ENCODE results near the gene CDC123. TPM values are rescaled to one million over a fixed set of nuclear protein-coding genes. Genes with fewer than 3 reads are reported as not detected.
"Not testable (repeated sequence)": the region's sequence is repeated elsewhere in the genome, so short reads cannot be mapped to it uniquely, and the experiment has no call there.

CDC123 gene
- total RNA-seq, 1 donor from 2014 or later: 67.0 TPM

GRCh38 chr10:12238821-12239220, 42.8 kb downstream of the CDC123 start:
- Mint-ChIP-seq H3K4me1 (ENCODE audit: low read depth) (peaks cover 40% of the 10 kb centered on the region), H3K27ac (ENCODE audit: unreplicated experiment) (no peak overlapping the region), H3K36me3 (ENCODE audit: low read depth) (peaks cover 20% of the 10 kb centered on the region), H3K9me3 (ENCODE audit: low read depth) (no peaks in the 10 kb centered on the region), H3K27me3 (ENCODE audit: low read depth) (no peaks in the 10 kb centered on the region), H3K4me3 (ENCODE audit: unreplicated experiment) (no peak overlapping the region)
- no peak for TF ChIP-seq CTCF (IDR thresholded peaks at IDR 0.05)
- DNase-seq (ENCODE audit: low spot score): no peak

GRCh38 chr10:12241810-12242529, 46.0 kb downstream of the CDC123 start:
- no peaks in the 10 kb centered on the region for H3K27me3 Mint-ChIP-seq (ENCODE audit: low read depth)
- H3K27ac Mint-ChIP-seq (ENCODE audit: unreplicated experiment): peak overlapping the region; percentile 83
- DNase-seq (ENCODE audit: low spot score): no peak
- no peak for TF ChIP-seq CTCF (IDR thresholded peaks at IDR 0.05)
- no peak overlapping the region for H3K4me3 Mint-ChIP-seq (ENCODE audit: unreplicated experiment)
- H3K36me3 Mint-ChIP-seq (ENCODE audit: low read depth): peaks cover 29% of the 10 kb centered on the region
- H3K9me3 Mint-ChIP-seq (ENCODE audit: low read depth): no peaks in the 10 kb centered on the region
- peaks cover 19% of the 10 kb centered on the region for H3K4me1 Mint-ChIP-seq (ENCODE audit: low read depth)

- H3K9me3 Mint-ChIP-seq (ENCODE audit: low read depth): no peaks in the 10 kb centered on the region
- peaks cover 14% of the 10 kb centered on the region for H3K4me1 Mint-ChIP-seq (ENCODE audit: low read depth)
- no peak overlapping the region for H3K27ac Mint-ChIP-seq (ENCODE audit: unreplicated experiment)
- no peaks in the 10 kb centered on the region for H3K27me3 Mint-ChIP-seq (ENCODE audit: low read depth)
- no peak for DNase-seq (ENCODE audit: low spot score)
- no peak overlapping the region for H3K4me3 Mint-ChIP-seq (ENCODE audit: unreplicated experiment)
- peaks cover 31% of the 10 kb centered on the region for H3K36me3 Mint-ChIP-seq (ENCODE audit: low read depth)
- TF ChIP-seq CTCF (IDR thresholded peaks at IDR 0.05): no peak
These were observed 48.1 kb downstream of the CDC123 start for GRCh38 chr10:12243864-12244620.

- H3K4me1 Mint-ChIP-seq (ENCODE audit: low read depth): no peaks in the 10 kb centered on the region
- H3K27me3 Mint-ChIP-seq (ENCODE audit: low read depth): no peaks in the 10 kb centered on the region
- peak; percentile 56 for DNase-seq (ENCODE audit: low spot score)
- TF ChIP-seq CTCF (IDR thresholded peaks at IDR 0.05): no peak
- no peak overlapping the region for H3K4me3 Mint-ChIP-seq (ENCODE audit: unreplicated experiment)
- H3K36me3 Mint-ChIP-seq (ENCODE audit: low read depth): peaks cover 23% of the 10 kb centered on the region
- no peak overlapping the region for H3K27ac Mint-ChIP-seq (ENCODE audit: unreplicated experiment)
- H3K9me3 Mint-ChIP-seq (ENCODE audit: low read depth): no peaks in the 10 kb centered on the region
These were observed 54.2 kb downstream of the CDC123 start for GRCh38 chr10:12250181-12250580.

GRCh38 chr10:12250702-12251101, 54.7 kb downstream of the CDC123 start:
- peaks cover 23% of the 10 kb centered on the region for H3K36me3 Mint-ChIP-seq (ENCODE audit: low read depth)

More at GRCh38 chr10:12250702-12251101, 54.7 kb downstream of the CDC123 start:
- H3K4me3 Mint-ChIP-seq (ENCODE audit: unreplicated experiment); H3K9me3 Mint-ChIP-seq (ENCODE audit: low read depth); H3K27me3 Mint-ChIP-seq (ENCODE audit: low read depth); H3K27ac Mint-ChIP-seq (ENCODE audit: unreplicated experiment); H3K4me1 Mint-ChIP-seq (ENCODE audit: low read depth): not testable (repeated sequence)
- DNase-seq (ENCODE audit: low spot score): peak; percentile 47

All from chondrocyte (in vitro differentiated cells).